OCI-LY7 (cell line): ENCODE data around the gene PDE9A. TPM values are rescaled to one million over a fixed set of nuclear protein-coding genes. Genes with fewer than 3 reads are reported as not detected.

Experiments used
- BruUV-seq: library from RNA; stranded (reverse); fragments of 400-500 nt; replicated peaks from 2 replicates; lab custom pipeline; 2021; lab: Mats Ljungman, UMichigan
- CTCF ChIA-PET: fragments of 300-600 bp; sonication (Branson Sonifier 250); formaldehyde crosslinking; loops from one replicate; lab custom pipeline; 2022; ENCODE audit warnings: antibody characterized with exemption; ENCODE audit not compliant: unreplicated experiment; lab: Charles Lee
- POLR2A ChIA-PET: fragments of 300-600 bp; sonication (Branson Sonifier 250); formaldehyde crosslinking; loops from one replicate; lab custom pipeline; 2022; ENCODE audit warnings: antibody characterized with exemption; lab: Charles Lee
- DNase-seq: peaks from one replicate; pipeline ENCODE4 v3.0.0-alpha.2; 2015; ENCODE audit warnings: low spot score
- H2AFZ ChIP-seq: fragments of 200-600 bp; sonication (generic), shearing (Covaris generic); 2 replicates; pipeline ENCODE4 v1.6.1; 2014; ENCODE audit warnings: mild to moderate bottlenecking, antibody characterized with exemption, low read length, moderate library complexity
- H3K27ac ChIP-seq: fragments of 200-600 bp; sonication (generic); 2 replicates; pipeline ENCODE4 v1.5.1; 2014; ENCODE audit warnings: mixed run types, low read depth, mild to moderate bottlenecking, moderate library complexity, low read length, inconsistent platforms; ENCODE audit not compliant: poor library complexity, severe bottlenecking
- H3K36me3 ChIP-seq: fragments of 200-600 bp; sonication (generic); 2 replicates; pipeline ENCODE4 v1.6.1; 2014; ENCODE audit warnings: mild to moderate bottlenecking, antibody characterized with exemption, low read length, moderate library complexity, mixed read lengths; ENCODE audit not compliant: insufficient read depth
- H3K4me1 ChIP-seq: fragments of 200-600 bp; sonication (generic); 2 replicates; pipeline ENCODE4 v1.5.1; 2014; ENCODE audit warnings: mild to moderate bottlenecking, low read length; ENCODE audit not compliant: insufficient read depth, poor library complexity, severe bottlenecking
- H3K4me2 ChIP-seq: fragments of 200-600 bp; sonication (generic); 2 replicates; pipeline ENCODE4 v1.6.1; 2014; ENCODE audit warnings: mild to moderate bottlenecking, low read length
- H3K4me3 ChIP-seq: fragments of 200-600 bp; sonication (generic); 2 replicates; pipeline ENCODE4 v1.5.1; 2014; ENCODE audit warnings: mild to moderate bottlenecking, low read depth, low read length; ENCODE audit not compliant: poor library complexity, severe bottlenecking
- H3K79me2 ChIP-seq: fragments of 200-600 bp; sonication (generic); 2 replicates; pipeline ENCODE4 v1.6.1; 2016; ENCODE audit warnings: low read depth, mild to moderate bottlenecking, low read length, moderate library complexity, mixed read lengths; ENCODE audit not compliant: insufficient read depth
- H3K9me2 ChIP-seq: fragments of 200-600 bp; sonication (generic); 2 replicates; pipeline ENCODE4 v1.6.1; 2016; ENCODE audit warnings: mild to moderate bottlenecking, low read length, mixed read lengths; ENCODE audit not compliant: insufficient read depth
- H3K9me3 ChIP-seq: fragments of 200-600 bp; sonication (generic); 2 replicates; pipeline ENCODE4 v1.6.1; 2014; ENCODE audit warnings: mild to moderate bottlenecking, mixed run types, low read length, mixed read lengths
- H4K20me1 ChIP-seq: fragments of 200-600 bp; sonication (generic); 2 replicates; pipeline ENCODE4 v1.6.1; 2014; ENCODE audit warnings: mild to moderate bottlenecking, antibody characterized with exemption, low read length, moderate library complexity, mixed read lengths; ENCODE audit not compliant: insufficient read depth
- CTCF ChIP-seq: fragments of 200-600 bp; sonication (generic); conservative IDR thresholded peaks from 2 replicates; pipeline ENCODE4 v1.5.1; 2014; ENCODE audit warnings: mild to moderate bottlenecking, antibody characterized with exemption, low read length, moderate library complexity, mixed read lengths
- EZH2phosphoT487 ChIP-seq: fragments of 200-600 bp; sonication (generic); IDR thresholded peaks from 2 replicates; pipeline ENCODE4 v1.6.1; 2018; ENCODE audit warnings: low read depth, borderline replicate concordance, mild to moderate bottlenecking, mixed run types, antibody characterized with exemption, low read length, moderate library complexity, mixed read lengths
- intact Hi-C: fragments of 100-400 bp; cut with micrococcal nuclease; formaldehyde crosslinking; loops from one replicate; pipeline ENCODE4 v1.10.0; 2022; ENCODE audit not compliant: unreplicated experiment
- total RNA-seq, 2 experiments: library from RNA; depleted of rRNA in 1 of 2; stranded (reverse); fragments of >200 nt in 1 of 2; shearing (Covaris generic) in 1 of 2; gene quantifications; 2 replicates each; pipeline ENCODE4 v1.2.3, GENCODE V29; 2014 to 2022

Gene PDE9A
- total RNA-seq, 2 experiments from 2014 or later = 11.4 to 22.4 TPM

- Histone ChIP-seq H3K4me2 (no peak overlapping the region), H3K79me2 (no peaks in the 10 kb centered on the region), H2AFZ (no peak overlapping the region), H3K9me2 (no peaks in the 10 kb centered on the region), H3K4me3 (no peak overlapping the region), H3K9me3 (no peaks in the 10 kb centered on the region), H3K36me3 (no peaks in the 10 kb centered on the region), H3K4me1 (no peaks in the 10 kb centered on the region), H4K20me1 (no peaks in the 10 kb centered on the region), H3K27ac (no peak overlapping the region)
- intact Hi-C loops = no loop called here
- POLR2A ChIA-PET = interaction anchor here (1.3 kb wide), 1 partner anchor 20 kb away, joined by 3 read pairs; no protein-coding TSS in a partner anchor
- no peak for DNase-seq
- TF ChIP-seq CTCF (no peak), EZH2phosphoT487 (no peak)
- CTCF ChIA-PET = no interaction called here
- no TSS peak for BruUV-seq
These were observed 104.6 kb downstream of the PDE9A start for GRCh38 chr21:42757826-42758655.

DNA sequence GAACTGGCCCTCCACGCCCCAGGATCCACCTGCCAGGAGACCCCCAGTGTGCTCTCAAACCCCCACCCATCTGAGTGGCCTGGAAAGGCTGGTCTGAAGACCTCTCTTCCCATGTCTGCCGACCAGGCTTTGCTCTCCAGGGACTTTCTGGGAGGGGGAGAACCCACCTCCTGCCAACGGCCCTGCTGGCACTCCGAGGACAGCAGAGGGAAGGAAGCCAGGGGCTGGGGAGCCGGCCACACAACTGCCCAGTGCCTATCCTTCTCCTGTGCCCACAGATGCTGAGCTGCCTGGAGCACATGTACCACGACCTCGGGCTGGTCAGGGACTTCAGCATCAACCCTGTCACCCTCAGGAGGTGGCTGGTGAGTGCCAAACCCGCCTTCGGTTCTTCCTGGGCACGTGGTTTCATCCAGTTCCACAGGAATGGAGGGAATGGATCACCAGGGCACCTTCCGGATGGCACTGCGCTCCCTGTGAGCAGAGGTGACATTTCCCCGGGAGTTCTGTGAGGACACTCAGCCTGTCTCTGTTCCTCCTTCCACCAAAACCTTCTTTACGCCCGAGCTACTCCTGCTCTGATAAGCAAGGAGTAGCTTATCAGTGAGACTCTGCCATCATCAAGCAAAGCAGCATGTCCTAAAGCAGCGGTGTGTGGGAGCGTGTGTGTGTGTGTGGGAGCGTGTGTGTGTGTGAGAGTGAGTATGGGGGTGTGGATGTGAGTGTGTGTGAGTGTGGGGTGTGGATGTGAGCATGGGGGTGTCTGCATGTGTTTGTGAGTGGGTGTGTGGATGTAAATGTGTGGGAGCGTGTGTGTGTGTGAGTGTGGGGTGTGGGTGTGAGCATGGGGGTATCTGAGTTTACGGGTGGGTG lies 105.5 kb downstream of the PDE9A start:
- Histone ChIP-seq H3K9me2 (no peaks in the 10 kb centered on the region), H2AFZ (no peak overlapping the region), H3K27ac (no peak overlapping the region), H3K4me2 (no peak overlapping the region), H3K79me2 (no peaks in the 10 kb centered on the region), H3K36me3 (no peaks in the 10 kb centered on the region), H3K4me3 (no peak overlapping the region), H3K9me3 (no peaks in the 10 kb centered on the region), H4K20me1 (no peaks in the 10 kb centered on the region), H3K4me1 (no peaks in the 10 kb centered on the region)
- BruUV-seq = no TSS peak
- no peak for DNase-seq
- ChIA-PET POLR2A (interaction anchor here (1.3 kb wide), 1 partner anchor 21 kb away, joined by 3 read pairs; no protein-coding TSS in a partner anchor), CTCF (no interaction called here)
- TF ChIP-seq EZH2phosphoT487 = no peak
- intact Hi-C loops = no loop called here

- no peaks in the 10 kb centered on the region for H3K79me2 ChIP-seq
- H3K4me1 ChIP-seq = no peaks in the 10 kb centered on the region
- H3K27ac ChIP-seq = no peak overlapping the region
- ChIA-PET POLR2A (no interaction called here), CTCF (no interaction called here)
- TF ChIP-seq EZH2phosphoT487 (no peak), CTCF (no peak)
- H3K9me3 ChIP-seq = no peaks in the 10 kb centered on the region
- no peaks in the 10 kb centered on the region for H4K20me1 ChIP-seq
- no peaks in the 10 kb centered on the region for H3K36me3 ChIP-seq
- H2AFZ ChIP-seq = no peak overlapping the region
- intact Hi-C loops = no loop called here
- H3K9me2 ChIP-seq = no peaks in the 10 kb centered on the region
- no peak overlapping the region for H3K4me3 ChIP-seq
- no peak overlapping the region for H3K4me2 ChIP-seq
- no TSS peak for BruUV-seq
- DNase-seq = no peak
These were observed 106.1 kb downstream of the PDE9A start for GRCh38 chr21:42759594-42759927.
